IPS-18c (cell line): Measurements from ENCODE around the gene BNC2.

ENCODE experiments used
- H3K4me3 ChIP-seq: 2 replicates; pipeline ENCODE4 v1.7.0; 2013; ENCODE audit warnings: low read depth, mild to moderate bottlenecking, low read length, moderate library complexity; ENCODE audit not compliant: insufficient read depth
- H3K9me3 ChIP-seq: one replicate; pipeline ENCODE4 v1.6.1; 2013; ENCODE audit warnings: mild to moderate bottlenecking, low read length, moderate library complexity; ENCODE audit not compliant: control insufficient read depth, insufficient read depth

Gene BNC2

DNA sequence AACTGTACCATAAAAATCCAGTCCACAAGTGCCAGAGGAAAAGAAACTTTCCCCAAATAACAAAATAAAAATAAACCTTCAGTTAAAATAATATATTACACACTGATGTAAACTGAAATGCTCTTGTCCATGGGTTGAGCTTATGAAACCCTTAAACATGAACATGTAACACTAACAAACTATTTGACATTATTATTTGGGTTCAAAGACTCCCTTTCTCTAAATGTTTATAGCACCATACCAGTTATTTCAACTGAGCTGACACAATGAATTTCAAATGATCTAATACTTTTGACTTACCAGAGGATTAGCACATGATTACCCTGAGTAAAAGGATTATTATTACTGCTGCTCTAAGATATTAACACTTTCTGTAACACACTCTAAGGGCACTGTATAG is 251.1 kb downstream of the BNC2 start:
- H3K4me3 ChIP-seq, result no peak overlapping the region
- H3K9me3 ChIP-seq, result no peaks in the 10 kb centered on the region

DNA sequence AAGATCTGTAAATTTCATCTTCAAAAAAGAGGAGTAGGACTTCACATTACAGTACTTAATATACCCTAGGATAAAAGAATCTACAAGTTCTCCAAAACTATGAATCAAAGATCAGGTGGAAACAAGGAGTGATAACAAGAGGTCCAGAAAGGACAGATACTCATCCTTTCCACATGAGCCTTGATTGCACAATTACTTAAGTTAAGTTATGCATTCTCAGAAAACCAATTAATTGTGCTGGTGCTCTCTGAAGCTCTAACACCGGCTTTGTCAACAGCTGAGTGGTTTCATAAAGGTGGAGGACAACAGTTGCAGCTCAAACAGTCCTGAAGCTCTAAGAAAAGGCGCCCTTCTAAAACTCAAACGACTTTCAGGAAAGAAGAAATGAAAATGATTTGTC is 251.9 kb downstream of the BNC2 start:
- Histone ChIP-seq H3K9me3 (no peaks in the 10 kb centered on the region), H3K4me3 (no peak overlapping the region)

DNA sequence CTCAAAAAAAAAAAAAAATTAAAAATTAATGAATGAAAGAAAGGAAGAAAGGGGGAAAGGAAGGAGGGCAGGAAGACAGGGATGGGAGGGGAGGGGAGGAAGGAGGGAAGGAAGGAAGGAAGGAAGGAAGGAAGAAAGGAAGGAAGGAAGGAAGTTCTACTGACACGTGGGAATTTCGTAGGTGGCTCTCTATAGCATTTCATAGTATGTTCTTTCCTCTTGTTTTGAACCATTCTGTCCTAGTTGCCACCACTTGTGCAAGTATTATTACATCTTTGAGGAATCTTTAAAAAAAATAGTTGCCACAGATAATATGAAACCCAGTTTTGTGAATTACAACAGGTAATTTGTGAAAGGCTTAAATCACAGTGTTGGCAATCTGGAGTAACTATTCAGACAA is 253.8 kb downstream of the BNC2 start:
- H3K9me3 ChIP-seq, result no peaks in the 10 kb centered on the region

DNA sequence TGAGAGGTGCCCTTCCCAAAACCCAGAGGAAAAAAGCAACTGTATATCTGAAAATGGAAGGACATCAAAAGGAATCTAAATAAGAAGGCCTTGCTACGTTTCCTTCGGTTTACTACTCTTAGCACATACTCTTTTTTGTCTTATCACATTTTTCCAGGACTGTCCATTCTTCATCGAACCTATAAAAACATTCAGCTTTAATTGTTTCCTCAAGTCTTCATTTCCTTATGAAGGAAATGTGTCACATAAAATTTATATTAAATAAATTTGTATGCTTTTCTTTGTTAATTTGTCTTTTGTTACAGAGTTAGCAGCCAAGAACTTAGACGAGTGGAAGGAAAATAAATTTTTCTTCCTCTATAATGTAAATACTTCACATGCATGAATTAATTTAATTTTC is 255.0 kb downstream of the BNC2 start:
- no peaks in the 10 kb centered on the region for H3K9me3 ChIP-seq
- no peak overlapping the region for H3K4me3 ChIP-seq

More for the DNA sequence above, 253.8 kb downstream of the BNC2 start:
- no peak overlapping the region for H3K4me3 ChIP-seq

DNA sequence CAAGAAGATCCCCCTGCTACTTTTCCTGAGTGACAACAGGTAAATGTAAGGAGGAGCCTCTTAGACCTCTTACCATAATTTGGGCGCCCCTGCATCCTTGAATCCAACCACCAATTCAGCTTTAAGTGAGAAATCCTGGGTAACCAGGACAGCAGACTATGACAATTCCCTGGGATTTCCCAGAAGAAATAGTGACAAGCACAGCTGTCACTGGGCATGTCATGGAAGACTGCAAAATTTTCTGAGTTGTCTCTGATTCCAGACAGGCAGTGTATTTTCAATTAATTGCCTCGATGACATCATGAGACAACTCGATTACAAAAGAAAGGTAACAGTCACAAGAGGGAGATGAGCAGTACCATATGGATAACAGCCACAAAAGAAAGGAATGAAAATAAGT is 256.9 kb downstream of the BNC2 start:
- no peak overlapping the region for H3K4me3 ChIP-seq

DNA sequence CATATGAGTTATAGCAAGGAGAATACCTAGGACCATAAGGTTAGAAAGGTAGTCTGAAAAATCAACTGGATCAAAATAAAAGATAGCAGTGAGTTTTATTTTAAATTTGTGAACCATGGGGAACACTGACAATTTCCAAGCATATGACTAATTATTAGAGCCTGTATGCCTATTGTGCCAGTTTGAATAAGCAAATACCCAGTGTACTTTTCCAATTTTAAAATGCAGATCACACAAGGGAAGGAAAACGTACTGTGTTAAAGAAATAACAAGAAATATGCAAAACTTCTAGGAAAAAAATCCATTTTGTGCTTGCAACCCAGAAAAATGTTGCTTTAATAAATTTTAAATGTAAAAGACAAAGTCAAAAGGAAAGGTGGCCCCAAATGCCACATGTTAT is 257.4 kb downstream of the BNC2 start:
- Histone ChIP-seq H3K9me3 (no peaks in the 10 kb centered on the region), H3K4me3 (no peak overlapping the region)

More for the DNA sequence above, 256.9 kb downstream of the BNC2 start:
- H3K9me3 ChIP-seq, result no peaks in the 10 kb centered on the region

DNA sequence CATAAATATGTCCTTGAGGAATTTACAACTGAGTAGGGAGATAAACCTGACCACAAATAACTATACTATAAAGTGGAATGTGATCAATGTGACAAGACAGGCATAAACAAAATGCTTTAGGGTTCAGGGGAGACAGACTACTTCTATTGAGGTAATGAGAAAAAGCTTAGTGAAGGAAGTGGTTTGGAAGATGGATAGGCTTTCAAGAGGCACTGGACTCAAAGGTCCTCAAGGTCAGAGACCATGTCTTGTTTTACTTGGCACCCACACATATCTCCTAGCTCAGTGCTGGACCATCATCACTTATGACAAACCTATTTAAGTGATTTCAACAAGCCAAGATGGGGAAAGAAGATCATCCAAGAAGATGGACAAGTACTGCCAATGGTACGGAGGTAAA is 257.8 kb downstream of the BNC2 start:
- Histone ChIP-seq H3K9me3 (no peaks in the 10 kb centered on the region), H3K4me3 (no peak overlapping the region)

DNA sequence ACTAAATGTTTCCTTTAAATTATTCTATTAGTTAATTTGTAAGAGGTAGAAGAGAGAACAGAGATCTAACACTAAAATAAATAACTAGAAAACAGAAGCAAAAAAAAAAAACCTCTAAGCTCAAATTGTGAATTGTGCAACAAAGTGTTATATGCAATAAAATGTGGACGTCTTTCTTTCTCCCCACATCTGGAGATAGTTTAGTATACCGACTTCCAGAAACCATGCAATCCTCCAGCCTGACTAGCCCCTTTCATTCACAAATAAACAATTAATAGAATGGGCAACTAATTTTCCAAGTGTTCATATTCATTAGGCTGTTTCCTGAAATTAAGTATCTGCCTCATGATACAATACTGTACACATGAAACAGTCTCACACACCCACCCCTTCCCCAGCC is 258.5 kb downstream of the BNC2 start:
- no peaks in the 10 kb centered on the region for H3K9me3 ChIP-seq

DNA sequence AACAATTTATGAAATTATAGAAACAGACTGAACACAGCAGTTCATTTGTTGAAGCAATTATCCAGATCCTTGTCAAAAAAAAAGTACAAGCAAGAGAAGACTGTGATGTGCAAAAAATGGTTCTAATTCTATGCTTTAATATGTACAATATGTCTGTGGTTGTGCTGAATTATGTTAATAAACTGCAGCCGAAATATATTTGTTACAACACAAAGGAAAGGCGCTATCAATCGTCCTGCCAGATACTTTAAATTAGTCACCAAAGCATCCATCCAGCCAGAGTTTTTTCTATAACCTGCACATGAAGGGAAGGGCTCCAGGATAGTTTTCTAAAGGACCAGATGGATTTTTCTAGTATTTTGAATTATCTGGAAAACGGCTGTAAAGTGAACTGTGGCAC is 259.5 kb downstream of the BNC2 start:
- H3K4me3 ChIP-seq, result no peak overlapping the region

More for the DNA sequence above, 258.5 kb downstream of the BNC2 start:
- no peak overlapping the region for H3K4me3 ChIP-seq

DNA sequence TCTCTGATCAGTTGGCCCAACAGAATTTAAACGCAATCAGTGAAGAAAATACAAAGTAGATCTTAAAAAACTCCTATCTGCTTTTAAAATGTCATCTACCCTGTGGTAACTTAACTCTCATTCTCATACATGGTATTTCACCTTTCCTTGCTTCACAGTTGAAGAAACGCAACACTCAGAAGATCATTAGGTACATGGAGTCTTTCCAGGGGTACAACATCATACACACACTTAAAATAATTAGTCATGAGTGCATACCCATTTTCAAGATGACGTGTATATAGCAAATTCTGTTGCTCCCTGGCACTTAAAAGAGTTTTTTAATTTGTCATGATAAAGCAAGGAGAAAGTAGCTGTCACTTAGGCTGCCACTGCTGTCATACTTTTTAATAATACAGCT is 259.9 kb downstream of the BNC2 start:
- no peak overlapping the region for H3K4me3 ChIP-seq
- H3K9me3 ChIP-seq, result no peaks in the 10 kb centered on the region

More for the DNA sequence above, 259.5 kb downstream of the BNC2 start:
- H3K9me3 ChIP-seq, result no peaks in the 10 kb centered on the region

DNA sequence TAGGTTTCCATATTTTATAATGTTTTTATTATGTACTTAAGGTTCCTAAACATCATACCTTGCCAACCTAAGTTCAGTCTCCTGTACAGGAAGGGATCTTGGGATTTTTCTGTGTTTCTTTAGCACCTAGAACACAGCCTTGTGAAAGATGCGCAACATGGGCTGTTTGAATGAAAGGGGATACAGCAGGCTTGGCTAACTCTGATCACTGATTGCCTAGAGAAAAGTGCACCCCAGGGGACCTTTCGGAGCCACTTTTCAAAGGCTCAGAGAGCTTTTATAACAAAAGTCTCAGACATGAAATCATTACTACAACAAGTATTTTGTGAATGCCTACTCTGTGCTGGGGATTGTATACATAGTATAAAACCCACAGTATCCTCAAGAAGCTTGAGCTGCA is 261.6 kb downstream of the BNC2 start:
- no peak overlapping the region for H3K4me3 ChIP-seq
- no peaks in the 10 kb centered on the region for H3K9me3 ChIP-seq

DNA sequence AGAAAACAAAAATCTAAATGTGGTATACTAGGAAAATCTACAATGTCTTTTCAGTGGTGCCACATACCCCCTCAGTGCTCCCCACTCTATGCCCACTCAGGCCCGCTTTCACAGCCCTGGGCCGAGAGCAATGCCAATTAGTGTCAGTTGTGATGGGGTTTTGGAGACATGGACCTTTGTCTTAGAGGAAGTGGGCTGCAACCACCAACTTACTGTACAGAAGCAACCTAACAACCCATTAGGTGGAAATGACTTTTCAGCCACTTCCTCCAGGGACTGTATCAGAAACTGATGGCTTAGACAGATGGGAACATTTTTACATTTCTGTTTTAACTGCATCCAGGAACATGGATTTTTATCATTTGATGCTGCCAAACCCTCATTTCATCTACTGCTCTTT is 268.0 kb downstream of the BNC2 start:
- Histone ChIP-seq H3K9me3 (no peaks in the 10 kb centered on the region), H3K4me3 (no peak overlapping the region)

DNA sequence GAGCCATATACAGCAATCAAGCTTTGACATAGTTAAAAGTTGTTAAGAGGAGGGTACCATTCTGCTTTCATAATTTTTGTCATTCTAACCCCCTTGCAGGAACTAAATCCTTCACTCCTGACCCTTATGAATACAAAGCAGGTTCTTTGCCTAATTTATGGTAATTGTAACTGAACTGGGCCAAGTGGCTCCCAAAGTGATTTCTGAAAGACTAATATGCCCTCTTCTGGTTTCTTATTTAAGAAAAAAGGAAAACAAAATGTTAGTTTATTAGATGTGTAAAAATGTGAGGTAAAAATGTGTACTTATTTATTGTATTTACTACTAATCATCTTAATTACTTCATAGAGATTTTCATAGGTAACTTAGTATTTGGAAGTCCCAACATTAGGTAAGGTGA is 268.5 kb downstream of the BNC2 start:
- no peaks in the 10 kb centered on the region for H3K9me3 ChIP-seq

DNA sequence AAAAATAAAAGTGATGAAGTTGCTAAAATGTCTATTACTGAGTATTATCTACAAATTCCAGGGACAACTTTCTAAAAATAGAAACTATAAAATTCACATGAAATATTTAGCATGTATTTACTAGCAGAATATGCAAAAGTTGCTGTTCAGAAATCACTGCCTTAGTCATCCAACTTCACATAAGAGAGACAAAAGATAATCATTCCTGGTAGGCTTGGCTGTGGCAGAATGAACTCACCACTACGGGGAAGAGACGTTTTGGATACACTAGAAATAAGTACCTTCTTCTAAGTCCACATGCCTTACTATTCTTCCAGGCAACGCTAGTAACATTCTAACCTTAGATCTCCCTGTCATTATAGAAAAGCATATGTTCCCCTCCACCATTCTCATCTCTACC is 272.2 kb downstream of the BNC2 start:
- H3K4me3 ChIP-seq, result no peak overlapping the region

More for the DNA sequence above, 268.5 kb downstream of the BNC2 start:
- no peak overlapping the region for H3K4me3 ChIP-seq

DNA sequence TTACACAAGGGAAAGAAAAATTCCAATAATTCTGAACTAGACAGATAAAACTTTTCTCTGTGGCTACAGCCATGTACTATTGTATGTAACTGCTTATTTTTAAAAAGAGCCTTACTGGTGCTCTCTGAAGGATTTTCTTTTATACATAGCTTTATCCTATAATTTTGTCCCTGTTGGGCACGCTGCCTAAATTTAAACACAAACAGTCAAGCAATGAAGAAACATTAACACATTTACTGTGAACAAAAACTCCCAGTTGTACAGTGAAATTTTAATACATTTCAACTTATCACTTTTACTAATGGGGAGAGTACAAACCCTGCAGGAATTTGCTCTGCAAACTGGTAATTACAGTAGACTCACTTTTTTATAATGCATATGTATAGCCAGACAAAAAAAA is 273.3 kb downstream of the BNC2 start:
- H3K4me3 ChIP-seq, result no peak overlapping the region
- H3K9me3 ChIP-seq, result no peaks in the 10 kb centered on the region

More for the DNA sequence above, 272.2 kb downstream of the BNC2 start:
- H3K9me3 ChIP-seq, result no peaks in the 10 kb centered on the region

DNA sequence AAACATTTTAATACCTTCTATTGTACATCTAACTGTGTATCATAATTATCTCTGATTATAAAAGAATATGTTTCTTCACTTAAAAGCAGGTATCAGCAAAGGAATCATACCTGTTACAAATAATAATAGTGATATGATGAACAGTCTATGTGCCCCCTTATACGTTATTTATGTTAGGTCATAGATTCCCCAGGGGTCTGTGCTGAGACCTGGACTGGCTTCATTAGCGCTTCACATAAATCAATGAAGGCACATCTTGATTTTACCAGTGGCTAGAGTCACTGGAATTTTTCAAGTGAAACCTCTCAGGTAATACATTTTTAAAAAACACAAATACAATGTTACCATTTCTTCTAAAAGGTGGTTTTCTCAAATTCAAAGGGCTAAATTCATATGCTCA is 275.2 kb downstream of the BNC2 start:
- H3K4me3 ChIP-seq, result no peak overlapping the region

DNA sequence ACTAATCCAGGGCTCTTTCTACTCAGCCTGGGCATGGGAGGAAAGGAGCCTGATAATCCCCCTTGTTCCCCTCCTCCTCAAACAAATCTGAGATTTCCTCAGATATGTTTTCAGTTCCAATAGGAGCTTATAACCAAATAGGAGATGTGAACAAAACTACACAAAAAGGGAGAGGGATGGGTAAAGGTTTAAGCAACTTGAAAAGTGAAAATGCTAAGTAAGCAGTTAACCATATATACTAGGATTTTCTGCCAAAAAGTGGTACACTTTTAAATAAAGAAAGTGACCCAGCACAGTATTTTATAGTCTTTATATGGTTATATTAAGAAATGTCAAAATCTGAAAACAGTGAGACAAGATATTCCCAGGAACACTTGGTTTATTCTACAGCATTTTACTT is 275.7 kb downstream of the BNC2 start:
- Histone ChIP-seq H3K9me3 (no peaks in the 10 kb centered on the region), H3K4me3 (no peak overlapping the region)

More for the DNA sequence above, 275.2 kb downstream of the BNC2 start:
- no peaks in the 10 kb centered on the region for H3K9me3 ChIP-seq

DNA sequence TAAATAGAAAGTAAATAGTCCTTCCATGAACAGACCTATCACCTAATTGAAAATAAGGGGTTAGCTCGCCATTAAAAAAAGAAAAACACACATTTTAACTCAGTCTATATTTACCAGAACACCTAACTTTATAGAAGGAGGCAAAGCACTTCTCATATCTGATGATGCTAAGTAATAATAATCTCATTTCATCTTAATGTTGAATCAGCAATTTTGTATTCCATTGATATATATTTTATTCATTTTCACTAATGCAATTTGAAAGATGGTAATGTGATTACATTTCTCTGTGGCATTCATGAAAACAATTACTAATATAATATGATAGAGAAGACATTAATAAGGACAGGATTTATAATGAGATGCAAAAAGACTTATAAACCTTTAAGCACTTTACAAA is 276.7 kb downstream of the BNC2 start:
- H3K4me3 ChIP-seq, result no peak overlapping the region
- H3K9me3 ChIP-seq, result no peaks in the 10 kb centered on the region

DNA sequence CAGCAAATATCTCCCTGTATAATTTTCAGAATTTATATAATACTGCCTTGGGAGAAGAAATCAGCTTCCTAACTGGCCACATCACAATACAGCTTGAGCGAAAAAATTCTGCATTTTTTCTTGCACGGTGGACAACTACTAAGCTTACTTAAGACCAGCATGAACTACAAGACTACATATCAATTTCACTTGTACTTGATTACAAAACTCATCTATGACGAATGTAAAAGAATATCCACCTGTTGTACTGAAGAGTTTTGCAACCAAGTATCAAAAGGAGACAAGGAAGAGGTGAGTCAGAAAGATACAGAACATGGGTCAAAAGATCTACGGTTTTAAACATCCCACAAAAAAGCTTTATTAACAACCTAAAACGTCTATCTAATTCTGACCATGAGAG is 279.4 kb downstream of the BNC2 start:
- Histone ChIP-seq H3K9me3 (no peaks in the 10 kb centered on the region), H3K4me3 (no peak overlapping the region)

DNA sequence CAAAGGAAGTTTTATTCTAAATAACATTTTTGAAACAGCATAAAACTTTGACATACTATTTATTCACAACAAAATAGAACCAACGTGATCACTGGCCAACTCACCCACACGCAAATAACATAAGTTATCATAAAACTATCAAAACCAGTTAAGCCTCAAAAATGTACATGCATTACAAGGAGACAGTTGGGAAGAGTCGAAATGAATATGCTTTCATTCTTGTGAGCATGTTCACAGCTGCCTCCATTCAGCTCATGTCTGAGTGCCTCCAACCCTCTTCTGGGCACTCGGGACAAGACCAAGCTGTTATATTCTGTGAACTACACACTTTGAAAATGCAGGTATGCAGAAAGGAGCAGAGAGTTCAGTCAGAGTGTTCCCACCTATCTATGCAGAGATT is 284.9 kb downstream of the BNC2 start:
- Histone ChIP-seq H3K9me3 (no peaks in the 10 kb centered on the region), H3K4me3 (no peak overlapping the region)
